ENCODE measurements around the gene CECR2. TPM values are rescaled to one million over a fixed set of nuclear protein-coding genes. Genes with fewer than 3 reads are reported as not detected.

The CECR2 gene
- total and polyA plus RNA-seq, 4 donors = 1.1 to 14.5 (median 7.7) TPM

- Histone ChIP-seq H3K4me1 (ENCODE audit: control insufficient read depth in 5 of 5, insufficient read depth in 5 of 5, low read length in 5 of 5) (no peaks in the 10 kb centered on the region), H3K36me3 (ENCODE audit: control insufficient read depth in 4 of 4, insufficient read depth in 4 of 4, low read length in 4 of 4) (no peaks in the 10 kb centered on the region), H3K4me3 (no peak overlapping the region), H3K9me3 (ENCODE audit: control insufficient read depth in 4 of 4, insufficient read depth in 3 of 4, low read length in 3 of 4) (peaks cover 0 to 2% (median 0%) of the 10 kb centered on the region in 4 donors), H3K9ac (ENCODE audit: insufficient read depth in 1 of 2, low read length in 2 of 2) (no peak overlapping the region), H3K27me3 (ENCODE audit: control insufficient read depth in 3 of 3, insufficient read depth in 3 of 3, low read length in 2 of 3) (no peaks in the 10 kb centered on the region), H3K27ac (ENCODE audit: low read depth in 1 of 2, low read length in 1 of 2) (no peak overlapping the region)
- 51 to 68% methylated on average over 5 of the region's 5 CpGs for WGBS, 2 donors
- ATAC-seq (ENCODE audit: insufficient read depth, low FRiP score) (no peak), DNase-seq (no peak)
- TF ChIP-seq CTCF (IDR thresholded peaks at IDR 0.05; ENCODE audit: control extremely low read depth, extremely low read depth) = no peak
Observed at GRCh38 chr22:17390087-17390486, 20.8 kb downstream of the CECR2 start.

- DNase-seq (peak in 1 of 3 donors; percentile 61), ATAC-seq (ENCODE audit: insufficient read depth, low FRiP score) (peak; percentile 44)
- no peaks in the 10 kb centered on the region for H3K9me3 ChIP-seq (ENCODE audit: control insufficient read depth in 4 of 4, insufficient read depth in 3 of 4, low read length in 3 of 4)
- no peak overlapping the region for H3K27ac ChIP-seq (ENCODE audit: low read depth in 1 of 2, low read length in 1 of 2)
- no peaks in the 10 kb centered on the region for H3K36me3 ChIP-seq (ENCODE audit: control insufficient read depth in 4 of 4, insufficient read depth in 4 of 4, low read length in 4 of 4)
- peaks cover 0 to 20% (median 5%) of the 10 kb centered on the region in 5 donors for H3K4me1 ChIP-seq (ENCODE audit: control insufficient read depth in 5 of 5, insufficient read depth in 5 of 5, low read length in 5 of 5)
- 66 to 85% methylated on average over 3 of the region's 3 CpGs for WGBS, 2 donors
- TF ChIP-seq CTCF (IDR thresholded peaks at IDR 0.05; ENCODE audit: control extremely low read depth, extremely low read depth) = no peak
- no peak overlapping the region for H3K9ac ChIP-seq (ENCODE audit: insufficient read depth in 1 of 2, low read length in 2 of 2)
- no peaks in the 10 kb centered on the region for H3K27me3 ChIP-seq (ENCODE audit: control insufficient read depth in 3 of 3, insufficient read depth in 3 of 3, low read length in 2 of 3)
- H3K4me3 ChIP-seq = no peak overlapping the region
Observed at GRCh38 chr22:17396516-17396915, 27.3 kb downstream of the CECR2 start.

- DNase-seq (no peak), ATAC-seq (ENCODE audit: insufficient read depth, low FRiP score) (no peak)
- no peak overlapping the region for H3K4me3 ChIP-seq
- no peaks in the 10 kb centered on the region for H3K27me3 ChIP-seq (ENCODE audit: control insufficient read depth in 3 of 3, insufficient read depth in 3 of 3, low read length in 2 of 3)
- no peak for TF ChIP-seq CTCF (IDR thresholded peaks at IDR 0.05; ENCODE audit: control extremely low read depth, extremely low read depth)
- H3K36me3 ChIP-seq (ENCODE audit: control insufficient read depth in 4 of 4, insufficient read depth in 4 of 4, low read length in 4 of 4) = no peaks in the 10 kb centered on the region
- H3K27ac ChIP-seq (ENCODE audit: low read depth in 1 of 2, low read length in 1 of 2) = no peak overlapping the region
- no peak overlapping the region for H3K9ac ChIP-seq (ENCODE audit: insufficient read depth in 1 of 2, low read length in 2 of 2)
- H3K4me1 ChIP-seq (ENCODE audit: control insufficient read depth in 5 of 5, insufficient read depth in 5 of 5, low read length in 5 of 5) = peaks cover 0 to 21% (median 5%) of the 10 kb centered on the region in 5 donors
- H3K9me3 ChIP-seq (ENCODE audit: control insufficient read depth in 4 of 4, insufficient read depth in 3 of 4, low read length in 3 of 4) = no peaks in the 10 kb centered on the region
- WGBS, 2 donors = 84 to 90% methylated on average over 11 of the region's 11 CpGs
Observed at GRCh38 chr22:17397756-17398547, 28.7 kb downstream of the CECR2 start.
